ENCODE results near the gene YLPM1.
A peak's percentile ranks its signal among the peaks of the same experiment; 100 is the strongest.

Gene YLPM1

GRCh38 chr14:74841230-74842207 is 78.4 kb downstream of the YLPM1 start:
- no peak for DNase-seq (ENCODE audit: low read depth, low spot score)

GRCh38 chr14:74843653-74844052 is 80.5 kb downstream of the YLPM1 start:
- no peak for DNase-seq (ENCODE audit: low read depth, low spot score)

- no peak for DNase-seq (ENCODE audit: low read depth, low spot score)
These were observed 83.1 kb downstream of the YLPM1 start for GRCh38 chr14:74846168-74846567.

- DNase-seq (ENCODE audit: low read depth, low spot score) = no peak
These were observed 84.0 kb downstream of the YLPM1 start for GRCh38 chr14:74846968-74847665.

GRCh38 chr14:74848768-74849167 is 85.7 kb downstream of the YLPM1 start:
- no peak for DNase-seq (ENCODE audit: low read depth, low spot score)

GRCh38 chr14:74852922-74853530 is 89.9 kb downstream of the YLPM1 start:
- DNase-seq (ENCODE audit: low read depth, low spot score) = no peak

- no peak for DNase-seq (ENCODE audit: low read depth, low spot score)
These were observed 90.5 kb downstream of the YLPM1 start for GRCh38 chr14:74853581-74853980.

- DNase-seq (ENCODE audit: low read depth, low spot score) = no peak
These were observed 91.9 kb downstream of the YLPM1 start for GRCh38 chr14:74855021-74855420.

GRCh38 chr14:74855945-74856344 is 92.8 kb downstream of the YLPM1 start:
- DNase-seq (ENCODE audit: low read depth, low spot score) = no peak

- no peak for DNase-seq (ENCODE audit: low read depth, low spot score)
These were observed 93.2 kb downstream of the YLPM1 start for GRCh38 chr14:74856366-74856765.

GRCh38 chr14:74858022-74858421 is 94.9 kb downstream of the YLPM1 start:
- DNase-seq (ENCODE audit: low read depth, low spot score) = no peak

- no peak for DNase-seq (ENCODE audit: low read depth, low spot score)
These were observed 96.8 kb downstream of the YLPM1 start for GRCh38 chr14:74859757-74860552.

- peak; percentile 92 for DNase-seq (ENCODE audit: low read depth, low spot score)
These were observed 98.0 kb downstream of the YLPM1 start for GRCh38 chr14:74860899-74861733.

- DNase-seq (ENCODE audit: low read depth, low spot score) = no peak
These were observed 98.6 kb downstream of the YLPM1 start for GRCh38 chr14:74861734-74862090.

- DNase-seq (ENCODE audit: low read depth, low spot score) = no peak
These were observed 100.2 kb downstream of the YLPM1 start for GRCh38 chr14:74863274-74863673.

GRCh38 chr14:74864198-74864597 is 101.1 kb downstream of the YLPM1 start:
- no peak for DNase-seq (ENCODE audit: low read depth, low spot score)

- DNase-seq (ENCODE audit: low read depth, low spot score) = no peak
These were observed 102.0 kb downstream of the YLPM1 start for GRCh38 chr14:74865156-74865555.

GRCh38 chr14:74866708-74867389 is 103.7 kb downstream of the YLPM1 start:
- DNase-seq (ENCODE audit: low read depth, low spot score) = no peak

- DNase-seq (ENCODE audit: low read depth, low spot score) = no peak
These were observed 104.6 kb downstream of the YLPM1 start for GRCh38 chr14:74867673-74868072.

- no peak for DNase-seq (ENCODE audit: low read depth, low spot score)
These were observed 105.6 kb downstream of the YLPM1 start for GRCh38 chr14:74868739-74869138.

All from activated CD4-positive, CD25-positive, alpha-beta regulatory T cell treated with anti-CD3 and anti-CD28 coated beads, Interleukin-2, amount 50 U/mL, for 16 hours (primary cell).